Activated CD8-positive, alpha-beta memory T cell treated with anti-CD3 and anti-CD28 coated beads, Interleukin-2, amount 50 U/mL, for 1 hour (primary cell): ENCODE measurements around the gene GRM2.

Experiments
- DNase-seq: peaks from one replicate; pipeline ENCODE4 v3.0.0-alpha.2; 2020; ENCODE audit errors: extremely low read depth

Gene GRM2

GRCh38 chr3:51706788-51707731, at the start of gene GRM2:
GRM2 (plus strand) TSS chr3:51707068; CDS start chr3:51708984, 1,916 bp downstream.
- no peak for DNase-seq

DNA sequence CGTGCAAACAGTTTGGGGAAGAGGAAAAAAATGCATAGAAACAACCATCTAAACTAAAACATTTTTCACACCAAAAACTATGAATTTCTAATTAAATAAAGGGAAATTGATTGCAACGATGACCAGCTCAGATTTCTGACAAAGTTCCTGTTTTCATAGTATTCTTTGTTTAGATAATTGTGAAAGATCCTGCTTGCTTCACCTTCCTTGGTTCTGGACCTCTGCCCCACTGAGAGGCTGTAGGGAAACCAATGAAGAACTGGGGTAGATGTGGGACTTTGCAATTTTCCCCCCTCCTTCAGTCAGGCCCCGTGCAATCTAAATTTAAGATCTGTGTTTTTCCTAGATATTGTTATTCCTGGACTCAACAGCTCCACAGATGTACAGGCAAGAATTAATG, 49.6 kb upstream of the GRM2 start:
- no peak for DNase-seq

GRCh38 chr3:51659942-51660341, 46.9 kb upstream of the GRM2 start:
- no peak for DNase-seq

GRCh38 chr3:51662456-51662855, 44.4 kb upstream of the GRM2 start:
- DNase-seq, result no peak

GRCh38 chr3:51668756-51669155, 38.1 kb upstream of the GRM2 start:
- DNase-seq, result no peak

GRCh38 chr3:51669241-51670052, 37.4 kb upstream of the GRM2 start:
- DNase-seq, result no peak

GRCh38 chr3:51670053-51670822, 36.6 kb upstream of the GRM2 start:
- no peak for DNase-seq

DNA sequence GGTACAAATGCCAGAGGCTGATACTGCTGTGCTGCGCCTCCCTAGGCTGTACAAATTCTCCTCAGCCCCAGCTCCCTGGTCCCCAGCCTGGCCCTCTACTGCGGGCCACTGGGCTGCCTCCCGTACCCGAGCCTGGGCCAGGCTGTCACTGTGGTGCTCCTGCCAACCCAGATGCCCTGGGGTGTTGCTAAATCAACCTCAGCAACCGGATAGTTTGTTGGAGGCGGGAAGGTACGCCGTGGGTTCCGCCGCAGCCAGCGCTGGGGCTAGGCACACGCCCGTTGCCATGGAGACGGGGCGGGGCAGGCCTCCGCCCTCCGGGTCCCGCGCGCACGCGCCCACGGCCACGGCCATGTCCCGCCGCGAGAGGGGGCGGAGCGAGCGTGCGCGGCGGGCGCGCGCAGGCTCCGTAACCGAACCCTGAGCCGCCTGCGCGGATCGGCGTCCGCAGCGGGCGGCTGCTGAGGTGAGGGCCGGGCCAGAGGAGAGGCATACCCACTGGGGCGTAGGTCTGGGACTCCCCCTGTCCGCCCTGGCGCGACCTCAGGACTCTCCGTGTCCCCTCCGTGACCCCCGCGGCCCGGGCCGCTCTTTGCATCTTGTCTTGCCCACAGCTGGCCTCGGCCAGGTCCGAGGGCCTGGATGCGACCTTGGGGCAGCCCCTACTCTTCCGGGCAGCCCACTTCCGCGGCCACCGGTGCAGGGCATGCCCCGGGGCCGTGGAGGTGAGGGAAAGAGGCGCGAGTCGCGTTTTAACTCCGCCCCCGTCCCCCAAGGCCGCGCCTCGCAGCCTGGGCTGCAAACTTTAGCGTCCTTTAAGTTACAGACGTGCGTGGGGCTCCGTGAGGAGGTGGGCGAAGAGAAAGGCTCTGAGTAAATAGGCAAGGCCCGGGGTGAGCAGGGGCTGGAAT, 35.8 kb upstream of the GRM2 start, which contains the start of gene TEX264:
Gene TEX264 (plus strand): TSS at position 430 of the 911 bp plus-strand sequence. CDS start 3,053 bp downstream, outside the sequence.
- peak; percentile 82 for DNase-seq

DNA sequence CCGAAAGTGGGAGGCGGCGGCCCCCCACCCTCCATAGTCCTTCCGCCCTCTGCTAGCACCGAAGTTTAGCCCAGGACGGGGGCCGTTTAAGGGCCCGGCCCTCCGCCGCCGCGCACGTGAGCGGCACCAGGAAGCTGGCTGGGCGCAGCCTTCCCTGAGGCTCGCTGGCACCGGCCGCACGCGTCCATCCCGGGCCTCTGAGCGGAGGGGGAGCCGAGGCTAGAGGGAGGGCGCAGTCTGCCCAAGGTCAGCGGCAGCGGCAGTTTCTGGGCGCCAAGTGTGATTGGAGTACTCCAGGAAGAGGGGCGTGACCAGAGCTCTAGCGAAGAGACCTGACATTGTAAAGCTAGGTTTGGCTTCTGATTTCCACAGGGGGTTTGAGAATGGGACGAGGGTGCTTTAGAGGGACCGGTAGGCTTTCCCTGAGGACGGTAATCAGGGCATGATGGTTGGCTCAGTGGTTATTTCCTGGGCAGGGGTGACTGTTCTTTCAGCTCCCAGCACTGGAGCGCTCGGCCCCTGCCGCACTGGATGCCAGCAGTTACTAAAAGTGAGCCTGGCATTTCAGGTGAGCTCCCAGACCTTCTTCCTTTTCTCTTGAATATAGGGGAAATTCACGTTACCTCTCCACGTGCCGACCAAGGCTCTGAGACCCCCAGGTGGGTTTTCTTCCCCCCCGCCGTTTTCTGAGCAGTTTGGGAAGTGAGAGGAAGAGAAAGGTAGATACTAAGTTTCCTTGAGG, 35.0 kb upstream of the GRM2 start:
- no peak for DNase-seq

DNA sequence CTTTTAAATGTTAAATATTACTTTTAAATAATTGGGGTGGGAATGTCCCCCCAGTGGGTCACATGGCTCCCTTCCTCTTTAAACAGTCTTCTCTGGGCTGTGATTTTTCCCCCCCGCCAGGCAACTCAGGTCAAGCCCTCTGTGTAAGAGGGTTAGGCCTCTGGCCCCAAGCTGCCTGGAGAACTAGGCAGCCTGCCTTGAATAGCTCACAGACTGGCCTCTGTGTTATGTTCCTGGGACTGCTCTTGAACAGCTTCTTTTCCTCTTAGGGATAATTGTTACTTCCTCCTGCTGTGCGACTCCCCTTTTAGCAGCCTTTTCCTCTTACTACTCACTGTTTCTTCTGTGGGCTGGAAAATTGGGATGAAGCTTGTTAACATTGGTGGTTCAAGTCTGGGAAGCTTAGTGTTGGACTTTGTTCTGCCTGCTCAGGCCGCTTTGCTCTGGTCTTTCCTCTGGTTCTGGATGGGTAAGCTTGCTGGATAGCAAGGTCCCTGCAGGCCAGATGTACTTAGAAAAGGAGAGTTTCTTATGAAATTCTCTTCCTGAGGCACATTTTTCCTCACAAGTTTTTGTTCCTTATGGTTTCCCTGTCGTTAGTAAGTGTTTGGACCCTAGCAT, 33.6 kb upstream of the GRM2 start:
- no peak for DNase-seq

- no peak for DNase-seq
Measured at GRCh38 chr3:51673802-51674654, 32.8 kb upstream of the GRM2 start.

DNA sequence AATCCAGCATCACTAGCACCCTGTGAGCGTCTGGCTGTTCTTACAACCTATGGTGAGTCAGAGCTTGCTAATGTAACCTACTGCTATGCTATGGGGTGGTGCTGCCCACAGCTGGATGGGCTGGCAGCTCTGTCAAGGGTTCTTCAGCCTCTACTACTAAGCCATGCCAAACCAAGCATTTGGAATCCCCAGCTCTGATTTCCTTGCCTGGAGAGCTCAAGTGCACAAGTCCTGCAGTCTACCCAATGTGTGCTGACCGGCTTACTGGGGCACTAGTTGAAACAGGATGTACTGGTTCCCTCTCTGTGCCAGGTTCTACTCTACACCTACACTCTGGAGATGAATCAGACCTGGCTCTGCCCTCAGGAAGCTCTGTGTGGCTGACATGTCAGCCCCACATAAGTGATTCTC, 31.7 kb upstream of the GRM2 start:
- no peak for DNase-seq

- no peak for DNase-seq
Measured at GRCh38 chr3:51676102-51676640, 30.7 kb upstream of the GRM2 start.

DNA sequence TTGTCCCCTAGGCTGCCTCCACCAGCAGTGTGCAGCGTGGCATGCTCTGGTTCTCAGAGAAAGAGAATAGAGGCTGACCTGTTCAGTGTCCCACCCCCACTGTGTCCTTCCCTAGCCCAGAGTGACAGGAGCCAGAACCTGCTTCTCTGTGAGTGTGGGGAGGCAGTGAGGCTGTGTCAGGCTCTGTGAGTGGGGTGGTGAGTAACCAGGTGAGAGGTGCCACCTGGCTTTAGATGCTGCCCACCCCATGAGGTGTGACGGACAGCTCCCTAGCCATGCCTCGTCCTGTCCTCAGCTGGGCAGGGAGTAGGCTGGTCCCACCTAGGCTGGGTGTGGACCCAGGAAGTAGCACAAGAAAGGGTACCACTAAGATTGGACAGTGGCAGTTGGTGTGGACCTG, 29.5 kb upstream of the GRM2 start:
- DNase-seq, result no peak

- no peak for DNase-seq
Measured at GRCh38 chr3:51678186-51678585, 28.7 kb upstream of the GRM2 start.

DNA sequence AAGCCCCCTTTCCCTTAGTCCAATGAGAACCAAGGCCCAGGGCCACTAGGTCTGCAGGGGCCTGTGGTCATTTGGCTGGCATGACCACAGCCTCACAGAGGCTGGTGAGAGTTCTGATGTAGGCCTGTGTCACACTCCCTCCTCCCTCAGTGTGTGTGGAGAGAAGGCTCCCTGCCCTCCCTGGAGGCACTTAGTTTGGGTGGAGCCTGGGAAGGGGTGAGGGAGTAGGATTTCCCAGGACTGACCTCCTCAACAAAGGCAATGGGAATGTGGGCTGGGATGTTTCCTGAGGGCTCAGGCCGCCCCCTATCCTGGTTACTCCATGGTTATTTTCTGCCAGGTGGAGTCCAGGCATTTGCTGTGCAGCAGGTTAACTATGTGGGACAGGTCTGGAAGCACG, 28.2 kb upstream of the GRM2 start:
- DNase-seq, result no peak

DNA sequence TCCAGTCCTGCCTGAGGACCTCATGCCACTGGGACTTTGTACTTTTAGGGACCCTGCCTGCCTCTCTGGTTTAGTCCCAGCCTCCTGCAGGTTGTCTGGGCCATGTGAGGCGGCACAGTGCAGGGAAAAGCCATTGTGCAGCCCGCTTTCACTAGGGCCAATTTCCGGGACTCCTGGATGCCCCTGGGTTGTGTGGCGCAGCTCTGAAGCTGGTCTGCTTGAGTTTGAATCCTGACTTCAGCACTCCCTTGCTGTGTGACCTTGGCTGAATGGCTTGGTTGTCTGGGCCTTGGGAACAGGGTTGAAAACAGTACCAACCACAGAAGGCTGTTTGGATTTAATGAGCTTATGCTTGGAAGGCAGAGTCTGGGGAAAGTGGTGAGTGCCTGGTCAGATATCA, 27.6 kb upstream of the GRM2 start:
- DNase-seq, result no peak

DNA sequence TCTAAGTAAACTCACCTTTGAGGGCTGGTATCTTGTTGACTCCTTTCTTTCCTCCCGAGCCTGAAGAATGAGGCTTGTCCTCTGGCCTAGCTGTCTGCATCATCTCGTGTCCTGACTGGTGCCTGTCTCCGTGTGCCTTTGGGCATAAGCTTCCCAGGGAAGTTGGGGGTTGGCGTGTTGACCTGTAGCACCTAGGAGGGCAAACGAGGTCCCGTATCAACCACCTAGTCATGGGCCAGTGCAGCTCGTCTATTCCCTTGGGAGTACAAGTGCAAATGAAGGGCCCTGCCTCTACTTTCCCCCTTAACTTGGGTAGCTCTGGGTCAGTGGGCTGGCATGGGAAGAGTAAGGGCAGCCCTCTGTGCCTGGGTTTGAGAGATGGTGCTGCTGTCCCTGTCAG, 27.1 kb upstream of the GRM2 start:
- no peak for DNase-seq
